Activated CD4-positive, alpha-beta T cell treated with anti-CD3 and anti-CD28 coated beads, Interleukin-2, Interleukin-6, amounts not matched to agents 100 ng/mL and 50 ng/mL, durations not matched to agents 16 hours and 8 hours (primary cell): ENCODE measurements around the gene SMAD2.
"Not testable (repeated sequence)": the region's sequence is repeated elsewhere in the genome, so short reads cannot be mapped to it uniquely, and the experiment has no call there.

ENCODE experiments used
- DNase-seq: peaks from one replicate; pipeline ENCODE4 v3.0.0-alpha.2; 2020

SMAD2 gene

GRCh38 chr18:47831351-47831750, 99.1 kb downstream of the SMAD2 start:
- DNase-seq = no peak

- no peak for DNase-seq
Observed at GRCh38 chr18:47830772-47831171, 99.7 kb downstream of the SMAD2 start.

GRCh38 chr18:47829831-47830230, 100.6 kb downstream of the SMAD2 start:
- no peak for DNase-seq

- not testable (repeated sequence) for DNase-seq
Observed at GRCh38 chr18:47828031-47828430, 102.4 kb downstream of the SMAD2 start.

GRCh38 chr18:47826157-47827074, 104.0 kb downstream of the SMAD2 start:
- DNase-seq = no peak

- no peak for DNase-seq
Observed at GRCh38 chr18:47821314-47821713, 109.1 kb downstream of the SMAD2 start.

- no peak for DNase-seq
Observed at GRCh38 chr18:47817795-47818077, 112.7 kb downstream of the SMAD2 start.

- DNase-seq = no peak
Observed at GRCh38 chr18:47817017-47817794, 113.3 kb downstream of the SMAD2 start.

GRCh38 chr18:47815486-47816270, 114.8 kb downstream of the SMAD2 start:
- no peak for DNase-seq

GRCh38 chr18:47809420-47809819, 121.0 kb downstream of the SMAD2 start:
- DNase-seq = no peak

- DNase-seq = no peak
Observed at GRCh38 chr18:47802802-47803201, 127.7 kb downstream of the SMAD2 start.

- DNase-seq = no peak
Observed at GRCh38 chr18:47801817-47802216, 128.6 kb downstream of the SMAD2 start.

- DNase-seq = no peak
Observed at GRCh38 chr18:47800756-47801155, 129.7 kb downstream of the SMAD2 start.

GRCh38 chr18:47800248-47800647, 130.2 kb downstream of the SMAD2 start:
- DNase-seq = no peak

GRCh38 chr18:47799376-47799775, 131.1 kb downstream of the SMAD2 start:
- no peak for DNase-seq

GRCh38 chr18:47798366-47798765, 132.1 kb downstream of the SMAD2 start:
- no peak for DNase-seq

GRCh38 chr18:47797126-47797525, 133.3 kb downstream of the SMAD2 start:
- no peak for DNase-seq

- DNase-seq = no peak
Observed at GRCh38 chr18:47795434-47795814, 135.0 kb downstream of the SMAD2 start.

- no peak for DNase-seq
Observed at GRCh38 chr18:47794725-47795433, 135.6 kb downstream of the SMAD2 start.

GRCh38 chr18:47793609-47794008, 136.8 kb downstream of the SMAD2 start:
- no peak for DNase-seq

GRCh38 chr18:47791461-47791985, 138.9 kb downstream of the SMAD2 start:
- no peak for DNase-seq

- no peak for DNase-seq
Observed at GRCh38 chr18:47790036-47790435, 140.4 kb downstream of the SMAD2 start.

GRCh38 chr18:47788621-47789020, 141.8 kb downstream of the SMAD2 start:
- no peak for DNase-seq
